GM19455 (cell line): ENCODE results near the gene SEMA3A.

ENCODE experiments used
- ATAC-seq: cut with Tn5 transposase; IDR thresholded peaks from one replicate; pipeline ENCODE4 v1.9.1; 2021; ENCODE audit not compliant: unreplicated experiment

SEMA3A gene

DNA sequence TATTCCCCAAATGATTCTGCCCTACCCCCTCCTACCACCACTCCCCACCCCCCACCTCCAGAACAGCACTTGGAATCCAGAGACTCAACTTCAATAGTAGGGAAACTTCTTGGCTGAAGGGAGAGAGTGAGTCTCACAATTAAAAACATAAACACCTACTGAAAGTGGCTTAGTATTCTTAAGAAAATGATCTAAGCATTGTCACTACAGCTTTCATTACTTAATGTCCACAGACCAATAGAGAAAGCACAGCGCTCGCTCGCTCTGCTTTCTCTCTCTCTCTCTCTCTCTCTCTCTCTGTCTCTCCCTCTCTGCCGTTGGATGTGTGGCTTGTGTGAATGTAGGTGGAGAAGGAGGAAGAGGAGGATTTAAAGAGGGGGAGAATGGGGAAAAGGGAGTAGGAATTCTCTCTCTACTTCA, 1.5 kb upstream of the SEMA3A start:
- ATAC-seq = no peak

DNA sequence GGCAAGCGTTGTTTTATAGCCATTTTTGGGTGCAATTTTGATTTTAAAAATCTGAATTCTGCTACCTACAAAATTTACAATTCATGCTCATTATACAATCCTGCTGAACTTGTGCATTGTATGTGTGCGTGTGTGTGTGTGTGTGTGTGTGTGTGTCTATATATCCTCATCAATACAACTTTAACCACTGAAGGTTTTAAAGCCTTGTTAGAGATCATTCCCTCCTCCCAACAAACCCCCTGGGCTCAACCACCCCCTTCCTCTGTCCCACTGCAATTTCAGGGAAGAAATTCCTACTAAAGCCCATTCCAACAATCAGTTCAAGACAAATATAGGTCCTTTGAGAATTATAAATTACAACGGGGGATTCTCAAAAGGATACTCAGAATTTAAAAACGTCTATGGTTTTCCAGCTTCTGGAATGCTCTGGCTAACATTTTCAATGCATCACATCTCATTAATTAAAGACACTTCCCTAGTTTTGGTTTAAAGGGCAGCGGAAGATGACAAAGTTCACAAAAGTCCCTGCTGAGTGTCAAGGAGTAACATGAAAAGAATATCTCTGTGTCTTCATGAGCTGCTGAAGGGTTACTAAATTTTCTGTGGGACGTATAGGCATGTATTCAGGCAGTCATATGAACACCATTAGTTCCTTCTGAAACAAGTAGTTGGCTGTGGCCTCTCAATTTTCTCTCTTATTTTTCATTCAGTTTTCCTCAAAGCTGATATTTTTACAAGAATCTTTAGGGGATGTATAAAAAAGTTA, 889 bp upstream of the SEMA3A start:
- no peak for ATAC-seq

GRCh38 chr7:84193747-84194146, 842 bp downstream of the SEMA3A start:
- no peak for ATAC-seq

GRCh38 chr7:84191842-84192241, 2.7 kb downstream of the SEMA3A start:
- no peak for ATAC-seq

- ATAC-seq = no peak
These were observed 3.3 kb downstream of the SEMA3A start for GRCh38 chr7:84191261-84191660.

- no peak for ATAC-seq
These were observed 4.4 kb downstream of the SEMA3A start for GRCh38 chr7:84190016-84190705.

DNA sequence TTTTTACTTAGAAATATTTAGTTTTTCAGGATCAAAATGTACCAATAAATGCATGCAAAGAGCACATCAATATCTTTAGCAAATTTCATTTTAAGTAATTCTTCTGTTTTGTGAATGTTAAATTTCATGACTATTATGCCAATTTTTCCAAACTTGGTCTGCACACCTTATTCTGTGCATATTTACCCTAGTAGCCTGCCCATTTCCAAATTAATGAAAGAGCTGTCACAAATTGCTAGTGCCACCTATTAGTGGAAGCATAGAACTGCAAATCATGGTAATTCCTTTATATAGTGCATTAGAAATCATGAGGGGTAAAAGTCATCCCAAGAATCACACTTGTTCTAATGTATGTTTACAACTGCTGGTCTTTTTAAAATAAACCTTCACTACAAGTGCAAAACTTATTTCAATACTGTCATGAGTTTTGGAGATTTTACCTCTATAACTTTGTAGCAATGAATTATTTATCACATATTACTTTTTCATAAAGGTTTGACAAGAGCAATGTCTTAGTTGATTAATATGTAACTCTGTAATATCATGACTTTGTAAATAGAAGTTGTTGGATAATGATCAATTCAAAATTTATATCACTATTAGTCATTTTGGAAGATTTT, 5.7 kb downstream of the SEMA3A start:
- ATAC-seq = no peak

GRCh38 chr7:84187813-84188510, 6.6 kb downstream of the SEMA3A start:
- no peak for ATAC-seq

GRCh38 chr7:84187087-84187805, 7.3 kb downstream of the SEMA3A start:
- ATAC-seq = no peak

GRCh38 chr7:84183741-84184140, 10.8 kb downstream of the SEMA3A start:
- no peak for ATAC-seq

DNA sequence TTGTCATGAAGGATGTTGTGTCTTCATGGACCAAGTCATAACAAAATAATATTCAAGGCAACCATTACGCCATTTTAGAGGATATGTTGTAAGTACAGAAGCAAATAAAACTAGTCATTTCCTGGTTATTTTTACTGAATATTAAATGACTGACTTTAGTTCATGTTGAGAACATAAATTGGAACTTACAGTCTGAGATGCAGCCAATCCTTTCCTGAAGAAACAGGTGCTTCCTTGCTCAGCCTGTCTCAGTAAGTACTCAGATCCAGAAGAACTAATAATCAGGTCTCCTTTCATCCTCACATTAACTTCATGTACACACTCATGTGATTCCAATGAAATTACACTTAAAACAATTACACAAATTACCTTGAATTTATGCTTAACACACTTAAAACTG, 12.3 kb downstream of the SEMA3A start:
- no peak for ATAC-seq

DNA sequence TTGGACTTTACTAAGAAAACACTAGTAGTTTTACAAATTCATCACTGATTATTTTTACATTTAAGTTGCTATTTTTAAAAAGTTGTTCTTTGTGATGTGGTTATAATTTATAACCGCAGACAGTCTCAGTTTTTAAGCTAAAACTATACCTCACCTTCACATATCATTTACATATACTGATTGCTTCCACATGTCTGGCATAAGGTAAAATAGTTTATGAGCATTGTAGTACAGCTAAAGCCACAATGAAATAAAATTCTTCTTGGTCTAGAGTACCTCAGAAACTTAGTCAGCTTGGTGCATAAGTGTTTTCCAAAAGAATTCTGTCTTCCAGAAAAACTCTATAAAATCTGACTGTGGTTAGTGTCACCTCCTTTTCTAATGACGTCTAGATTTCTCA, 13.0 kb downstream of the SEMA3A start:
- ATAC-seq = no peak

- ATAC-seq = no peak
These were observed 16.7 kb downstream of the SEMA3A start for GRCh38 chr7:84177758-84178412.

- ATAC-seq = no peak
These were observed 17.9 kb downstream of the SEMA3A start for GRCh38 chr7:84176716-84177115.

DNA sequence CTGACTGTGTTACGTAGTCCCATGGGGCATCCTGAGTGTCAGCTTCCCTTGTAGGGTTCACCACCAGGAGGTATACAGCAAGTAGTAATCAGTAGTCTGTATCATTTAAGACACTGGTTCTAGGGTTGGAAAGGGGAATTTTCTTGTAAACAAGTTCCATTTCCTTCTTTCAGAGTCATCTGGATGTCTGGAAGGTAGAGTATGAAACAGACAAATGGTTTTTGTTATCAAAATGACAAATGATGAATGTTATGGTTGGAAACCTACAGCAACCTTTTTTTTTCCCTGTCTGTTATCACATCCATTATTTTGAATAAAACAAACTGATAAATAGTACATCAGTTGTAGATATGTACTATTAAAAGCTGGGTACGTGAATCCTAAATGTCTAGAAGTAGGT, 19.1 kb downstream of the SEMA3A start:
- ATAC-seq = no peak

DNA sequence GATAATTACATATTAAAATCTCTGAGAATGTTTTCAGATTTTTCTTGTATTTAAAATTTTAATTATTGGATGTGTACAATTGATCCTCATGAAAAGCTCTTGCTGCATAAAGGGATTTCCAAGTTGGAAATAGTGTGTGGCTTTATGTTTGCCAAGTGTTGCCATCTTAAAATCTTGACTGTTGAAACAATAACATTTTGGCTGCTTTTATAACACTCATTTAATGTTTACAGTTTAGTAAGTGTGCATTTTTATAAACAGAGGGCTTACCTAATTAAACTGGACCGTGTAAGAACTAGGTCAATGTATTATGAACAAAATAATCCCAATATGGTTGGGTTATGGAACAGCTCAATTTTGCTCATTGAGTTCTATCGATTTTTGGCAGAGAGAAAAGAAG, 23.9 kb downstream of the SEMA3A start:
- no peak for ATAC-seq

DNA sequence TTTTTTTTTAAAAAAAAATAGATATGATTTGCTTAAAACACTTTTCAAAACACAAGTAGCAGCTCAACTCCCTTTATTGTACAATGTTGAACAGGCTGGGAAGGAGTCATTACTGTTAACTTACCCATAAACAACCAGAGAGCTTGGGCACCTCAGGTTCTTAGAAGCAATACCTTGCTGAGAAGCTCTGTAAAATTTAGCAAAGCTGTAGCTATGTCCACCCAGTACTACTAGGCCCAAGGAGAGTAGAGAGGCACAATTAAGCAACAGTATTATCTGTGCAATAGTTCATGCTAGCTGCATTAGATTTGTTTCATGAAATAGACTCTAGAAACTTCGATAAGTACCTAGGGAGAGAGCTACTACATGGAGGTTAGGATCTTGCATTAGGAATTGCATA, 32.0 kb downstream of the SEMA3A start:
- ATAC-seq = no peak

GRCh38 chr7:84162125-84162524, 32.5 kb downstream of the SEMA3A start:
- ATAC-seq = no peak

DNA sequence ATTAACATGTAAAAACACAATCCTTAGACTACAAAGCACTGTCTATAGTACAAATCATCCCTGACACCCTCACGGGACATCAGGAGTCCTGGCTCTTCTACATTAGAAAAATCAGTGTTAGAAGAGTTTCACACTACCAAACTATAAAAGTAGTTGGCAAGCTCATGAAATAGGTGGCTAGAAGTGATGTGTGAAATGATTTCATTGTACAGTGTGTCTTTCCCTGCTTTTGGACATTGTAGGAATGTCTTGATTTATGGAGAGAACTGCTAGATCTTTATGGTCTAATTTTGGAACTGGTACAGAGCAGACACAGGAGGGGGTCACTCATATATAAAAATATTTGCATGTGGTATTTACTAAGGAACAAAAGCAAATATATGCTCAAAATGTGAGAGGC, 33.2 kb downstream of the SEMA3A start:
- ATAC-seq = no peak

DNA sequence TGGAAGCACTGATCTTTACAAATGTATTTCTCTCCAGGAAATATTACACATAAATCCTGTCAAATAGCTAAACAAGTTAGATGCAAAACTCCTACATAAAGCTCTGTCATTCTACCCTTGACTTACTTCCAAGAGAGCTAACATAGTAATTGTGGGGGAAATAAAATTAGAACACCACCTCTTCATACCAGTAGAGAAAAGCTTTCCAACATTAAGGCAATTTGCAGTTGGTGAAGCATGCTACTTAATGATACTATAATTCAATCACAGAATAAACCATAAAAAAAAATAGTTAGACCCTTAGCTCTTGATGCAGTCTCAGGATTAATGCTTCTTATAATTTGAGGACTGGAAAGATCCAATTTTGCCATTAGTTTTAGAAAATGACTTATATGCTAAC, 35.2 kb downstream of the SEMA3A start:
- ATAC-seq = no peak
